Measurements from ENCODE around the gene FOXO1. TPM values are rescaled to one million over a fixed set of nuclear protein-coding genes. Genes with fewer than 3 reads are reported as not detected.

FOXO1 gene
- total and polyA plus RNA-seq, 2 of the 13 experiments (the other 11 are each of a cell fraction or from before 2014, with no cell fraction given): 8.1 to 13.1 TPM

GRCh38 chr13:40679480-40679985 is 13.1 kb upstream of the FOXO1 start (continued):
- no peak for TF ChIP-seq CEBPZ (IDR thresholded peaks at IDR 0.05; ENCODE audit: low read length)

- POLR2A ChIA-PET: no interaction called here
- Histone ChIP-seq H3K27me3 (ENCODE audit: control insufficient read depth in 1 of 2, insufficient read depth in 2 of 2, low read length in 2 of 2) (no peaks in the 10 kb centered on the region), H4K20me1 (ENCODE audit: insufficient read depth, low read length) (no peaks in the 10 kb centered on the region), H3K79me2 (ENCODE audit: insufficient read depth, low read length) (no peaks in the 10 kb centered on the region), H3K9ac (ENCODE audit: insufficient read depth, low read depth, low read length) (no peak overlapping the region), H3K4me1 (ENCODE audit: insufficient read depth, low read length) (peaks cover 38% of the 10 kb centered on the region), H3K36me3 (replicated peaks in 1 of 2; ENCODE audit: control insufficient read depth in 1 of 2, insufficient read depth in 2 of 2, low read length in 2 of 2) (no peaks in the 10 kb centered on the region), H2AFZ (ENCODE audit: low read length) (no peak overlapping the region), H3K4me3 (replicated peaks in 1 of 3; ENCODE audit: insufficient read depth in 1 of 3, low read depth in 2 of 3, low read length in 3 of 3) (no peak overlapping the region), H3K9me3 (ENCODE audit: low read length) (no peaks in the 10 kb centered on the region), H3K4me2 (ENCODE audit: low read depth, low read length) (no peak overlapping the region), H3K27ac (ENCODE audit: extremely low read length, insufficient read depth, low read length) (no peak overlapping the region)
- CTCF ChIA-PET (ENCODE audit: low intra/inter-chr PET ratio, low total read pairs): no interaction called here
- DNase-seq (ENCODE audit: low spot score) (no peak), ATAC-seq (no peak), FAIRE-seq (no peak)
- BruUV-seq (replicated peaks): no TSS peak
- in situ Hi-C loops (cut with HindIII; ENCODE audit: extremely low pct_ligation_motif_present, low pct_unique_long_range_greater_than_20kb): loop anchor here (25.0 kb wide), 1 partner anchor 890 kb away; no protein-coding TSS in a partner anchor
- intact Hi-C loops (cut with micrococcal nuclease; ENCODE audit: unreplicated experiment): no loop called here
- WGBS (ENCODE audit: low lambda C conversion rate): 52% methylated on average over 4 of the region's 4 CpGs
- no peak for TF ChIP-seq ZNF83 (CRISPR knock-in tag; IDR thresholded peaks at IDR 0.05; ENCODE audit: borderline replicate concordance)
- no peak for TF ChIP-seq ZNF33A (CRISPR knock-in tag; IDR thresholded peaks at IDR 0.05; ENCODE audit: borderline replicate concordance)
- TF ChIP-seq BHLHE40 (IDR thresholded peaks at IDR 0.05; ENCODE audit: low read length): no peak
- no peak for TF ChIP-seq ZNF329 (CRISPR knock-in tag; IDR thresholded peaks at IDR 0.05; ENCODE audit: low read depth)
- no peak for TF ChIP-seq MAFG (CRISPR knock-in tag; IDR thresholded peaks at IDR 0.05)
- TF ChIP-seq THAP7 (CRISPR knock-in tag; IDR thresholded peaks at IDR 0.05): no peak
- TF ChIP-seq RERE (CRISPR knock-in tag; IDR thresholded peaks at IDR 0.05; ENCODE audit: low read depth): no peak
- TF ChIP-seq ZSCAN12 (CRISPR knock-in tag; IDR thresholded peaks at IDR 0.05): no peak
- no peak for TF ChIP-seq JUNB (CRISPR knock-in tag; IDR thresholded peaks at IDR 0.05; ENCODE audit: borderline replicate concordance)
- TF ChIP-seq CSRNP2 (CRISPR knock-in tag; conservative IDR thresholded peaks at IDR 0.05; ENCODE audit: low read depth): no peak
These were observed 10.6 kb upstream of the FOXO1 start for GRCh38 chr13:40677064-40677463.
